K562 (cell line): ENCODE results near the gene ANGPTL7. TPM values are rescaled to one million over a fixed set of nuclear protein-coding genes. Genes with fewer than 3 reads are reported as not detected.

Experiments
- ATAC-seq: fragments of 200-7000 bp; cut with Tn5 transposase; 3 replicates; pipeline ENCODE4 v1.9.1; 2020; ENCODE audit warnings: moderate library complexity
- BruUV-seq: library from RNA; stranded (reverse); fragments of 400-500 nt; replicated peaks from 2 replicates; lab custom pipeline; 2021; lab: Mats Ljungman, UMichigan
- CTCF ChIA-PET: fragments of 300-600 bp; formaldehyde crosslinking; extraction: SDS; loops from one replicate; lab custom pipeline; 2021; ENCODE audit warnings: low intra/inter-chr PET ratio; lab: Yijun Ruan, JAX
- POLR2A ChIA-PET: fragments of 300-600, 350-650 bp; sonication (Branson Sonifier 250); formaldehyde crosslinking; extraction: SDS; loops from one replicate; lab custom pipeline; 2021; ENCODE audit warnings: antibody characterized with exemption, inconsistent platforms; lab: Yijun Ruan, JAX
- DNase-seq, 4 experiments: peaks; one replicate each; pipeline versions ENCODE4 v3.0.0 to v3.0.0-alpha.2; 2011 to 2018; ENCODE audit warnings: low spot score in 3 of 4, mixed read lengths in 3 of 4; ENCODE audit errors: extremely low read depth in 1 of 4
- FAIRE-seq: peaks from 2 replicates; lab custom pipeline; 2011; peaks lifted over from hg19 to GRCh38; lab: Jason Lieb, UNC
- H2AFZ ChIP-seq: 2 replicates; pipeline ENCODE4 v1.6.0; 2011; ENCODE audit warnings: low read depth, low read length, control low read depth, inconsistent platforms
- H3K27ac ChIP-seq: fragments of 200-600 bp; 3 replicates; pipeline ENCODE4 v1.8.0; 2011; ENCODE audit warnings: low read depth, mild to moderate bottlenecking, control low read depth, inconsistent platforms, low read length, moderate library complexity, mixed read lengths; ENCODE audit errors: extremely low read depth
- H3K27me3 ChIP-seq, 2 experiments: fragments of 300-600 bp in 1 of 2; 2 replicates in 1 of 2; 3 replicates in 1 of 2; pipeline versions ENCODE4 v1.6.0 to v1.8.0; 2011; ENCODE audit warnings: inconsistent platforms in 2 of 2, low read length in 2 of 2, mild to moderate bottlenecking in 1 of 2, mixed read lengths in 1 of 2, moderate library complexity in 1 of 2; ENCODE audit not compliant: control insufficient read depth in 2 of 2, insufficient read depth in 2 of 2
- H3K36me3 ChIP-seq: fragments of 300-600 bp; 3 replicates; pipeline ENCODE4 v1.8.0; 2011; ENCODE audit warnings: mild to moderate bottlenecking, low read length, inconsistent platforms; ENCODE audit not compliant: control insufficient read depth, insufficient read depth
- H3K4me1 ChIP-seq, 2 experiments: fragments of 200-600 bp in 1 of 2; replicated peaks in 1 of 2; 2 replicates in 1 of 2; 3 replicates in 1 of 2; pipeline versions ENCODE4 v1.5.1 to v1.8.0; 2011; ENCODE audit warnings: inconsistent platforms in 2 of 2, low read length in 2 of 2, mild to moderate bottlenecking in 1 of 2, mixed read lengths in 1 of 2, moderate library complexity in 1 of 2; ENCODE audit not compliant: control insufficient read depth in 2 of 2, insufficient read depth in 2 of 2
- H3K4me2 ChIP-seq: 2 replicates; pipeline ENCODE4 v1.6.1; 2011; ENCODE audit warnings: low read length, control low read depth, inconsistent platforms, mixed read lengths; ENCODE audit not compliant: insufficient read depth
- H3K4me3 ChIP-seq: fragments of 200-600 bp; sonication (generic), shearing (Covaris generic); 2 replicates; pipeline ENCODE4 v1.5.1; 2016; ENCODE audit warnings: control low read depth, inconsistent platforms
- H3K79me2 ChIP-seq: fragments of 200-600 bp; 3 replicates; pipeline ENCODE4 v1.8.0; 2011; ENCODE audit warnings: low read length, inconsistent platforms; ENCODE audit not compliant: control insufficient read depth, insufficient read depth
- H3K9ac ChIP-seq, 2 experiments: 2 replicates each; pipeline versions ENCODE4 v1.6.0 to v1.6.1; 2011; ENCODE audit warnings: low read depth in 2 of 2, low read length in 2 of 2, control low read depth in 1 of 2, inconsistent platforms in 1 of 2, mild to moderate bottlenecking in 1 of 2, mixed read lengths in 1 of 2; ENCODE audit not compliant: insufficient read depth in 1 of 2
- H3K9me1 ChIP-seq: one replicate; pipeline ENCODE4 v1.6.0; 2011; ENCODE audit warnings: inconsistent platforms, mild to moderate bottlenecking, low read length, moderate library complexity; ENCODE audit not compliant: control insufficient read depth, insufficient read depth
- H3K9me3 ChIP-seq: replicated peaks from 2 replicates; pipeline ENCODE4 v1.5.1; 2011; ENCODE audit warnings: low read depth, low read length, inconsistent platforms; ENCODE audit not compliant: control insufficient read depth, insufficient read depth
- H4K20me1 ChIP-seq: replicated peaks from 2 replicates; pipeline ENCODE4 v1.6.1; 2011; ENCODE audit warnings: low read length, inconsistent platforms, mixed read lengths; ENCODE audit not compliant: control insufficient read depth, insufficient read depth
- BRD4 ChIP-seq: fragments of 200-600 bp; sonication (generic); IDR thresholded peaks from 2 replicates; pipeline ENCODE4 v1.6.1; 2017; ENCODE audit warnings: inconsistent platforms
- EHMT2 ChIP-seq: fragments of 450-650 bp; IDR thresholded peaks from 2 replicates; pipeline ENCODE4 v1.6.1; 2018; ENCODE audit warnings: antibody characterized with exemption
- HNRNPH1 ChIP-seq: fragments of 200-400 bp; formaldehyde crosslinking; optimal IDR thresholded peaks from 2 replicates; pipeline ENCODE3; 2017; ENCODE audit warnings: low read depth, mild to moderate bottlenecking, low read length, moderate library complexity
- MIER1 ChIP-seq: fragments of 450-650 bp; IDR thresholded peaks from 2 replicates; pipeline ENCODE4 v1.6.1; 2016; ENCODE audit warnings: antibody characterized with exemption, mild to moderate bottlenecking, low read depth
- WGBS: fragments of 100-300 bp; shearing (Covaris generic); methylation state at CpG from one replicate; pipeline ENCODE4 v1.1.6; 2016; ENCODE audit warnings: low coverage, mixed read lengths; ENCODE audit not compliant: insufficient coverage; ENCODE audit errors: missing lambda C conversion rate; 5-methylcytosine and 5-hydroxymethylcytosine counted together
- in situ Hi-C: fragments of 300-500 bp; cut with MboI; formaldehyde crosslinking; loops from 4 replicates; pipeline ENCODE4 v1.15.0; 2018; ENCODE audit warnings: inconsistent platforms, mixed read lengths
- intact Hi-C: fragments of 100-400 bp; cut with micrococcal nuclease; formaldehyde crosslinking; loops from 2 replicates; pipeline ENCODE4 v1.14.2; 2022
- polyA plus RNA-seq, 8 experiments: library from polyadenylated mRNA; depleted of rRNA in 4 of 8; stranded (reverse) in 5 of 8; unstranded in 3 of 8; fragments of >200 nt; fragmentation: Nextera tagmentation in 2 of 8; fragmentation: Illumina TruSeq in 1 of 8; extraction: Ambion mirVana in 2 of 8; extraction: Trizol in 1 of 8; gene quantifications; 2 replicates each; pipeline versions ENCODE4 v1.2.1 to v1.2.3, GENCODE V29; 2011 to 2014; ENCODE audit warnings: inconsistent platforms in 1 of 8, missing spikeins in 1 of 8
- total RNA-seq, 7 experiments: library from RNA; depleted of rRNA in 6 of 7; stranded (reverse); fragments of >200 nt in 6 of 7; fragmentation: Illumina TruSeq in 2 of 7; extraction: Trizol in 2 of 7; gene quantifications; 2 replicates each; pipeline versions ENCODE4 v1.2.1 to v1.2.3, GENCODE V29; 2011 to 2021; ENCODE audit warnings: low replicate concordance in 1 of 7
- TF ChIP-seq, protein P1 (sequence below), 2 experiments: fragments of 450-650 bp; formaldehyde crosslinking in 1 of 2; IDR thresholded peaks; 2 replicates each; pipeline versions ENCODE4 v1.4.0 to v1.6.1; 2014 to 2020; ENCODE audit warnings: mild to moderate bottlenecking in 2 of 2, borderline replicate concordance in 1 of 2, low read depth in 1 of 2

ANGPTL7 gene
- total and polyA plus RNA-seq, 9 of the 15 experiments (the other 6 are each of a cell fraction or from before 2014, with no cell fraction given), result not detected

DNA sequence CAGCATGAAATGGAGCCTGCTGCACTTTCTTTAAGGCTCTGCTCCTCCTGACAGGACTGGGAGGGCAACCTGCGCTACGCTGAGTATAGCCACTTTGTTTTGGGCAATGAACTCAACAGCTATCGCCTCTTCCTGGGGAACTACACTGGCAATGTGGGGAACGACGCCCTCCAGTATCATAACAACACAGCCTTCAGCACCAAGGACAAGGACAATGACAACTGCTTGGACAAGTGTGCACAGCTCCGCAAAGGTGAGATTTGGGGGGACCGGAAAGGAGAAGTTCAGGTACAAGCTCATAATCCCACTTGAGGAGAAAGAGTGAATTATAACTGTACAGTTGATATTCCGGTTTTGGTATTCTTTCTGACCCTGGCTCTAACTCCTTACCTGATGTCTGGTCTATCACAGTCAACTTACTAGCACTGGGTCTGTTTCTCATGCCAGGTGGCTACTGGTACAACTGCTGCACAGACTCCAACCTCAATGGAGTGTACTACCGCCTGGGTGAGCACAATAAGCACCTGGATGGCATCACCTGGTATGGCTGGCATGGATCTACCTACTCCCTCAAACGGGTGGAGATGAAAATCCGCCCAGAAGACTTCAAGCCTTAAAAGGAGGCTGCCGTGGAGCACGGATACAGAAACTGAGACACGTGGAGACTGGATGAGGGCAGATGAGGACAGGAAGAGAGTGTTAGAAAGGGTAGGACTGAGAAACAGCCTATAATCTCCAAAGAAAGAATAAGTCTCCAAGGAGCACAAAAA lies 5.4 kb downstream of the ANGPTL7 start:
- CTCF ChIA-PET, result no interaction called here
- H3K36me3 ChIP-seq, result peaks cover 96% of the 10 kb centered on the region
- POLR2A ChIA-PET, result interaction anchor here (0.6 kb wide), 2 partner anchors 18 to 71 kb away, joined by 3 to 4 read pairs; no protein-coding TSS in a partner anchor

More for the DNA sequence above, 5.4 kb downstream of the ANGPTL7 start:
- H3K27me3 ChIP-seq, result no peaks in the 10 kb centered on the region
- ATAC-seq (no peak), FAIRE-seq (no peak), DNase-seq (no peak)
- H2AFZ ChIP-seq, result no peak overlapping the region
- no peak overlapping the region for H3K4me2 ChIP-seq
- no peak for TF ChIP-seq BRD4
- peak; percentile 74 for TF ChIP-seq EHMT2
- TF ChIP-seq, protein P1, sequence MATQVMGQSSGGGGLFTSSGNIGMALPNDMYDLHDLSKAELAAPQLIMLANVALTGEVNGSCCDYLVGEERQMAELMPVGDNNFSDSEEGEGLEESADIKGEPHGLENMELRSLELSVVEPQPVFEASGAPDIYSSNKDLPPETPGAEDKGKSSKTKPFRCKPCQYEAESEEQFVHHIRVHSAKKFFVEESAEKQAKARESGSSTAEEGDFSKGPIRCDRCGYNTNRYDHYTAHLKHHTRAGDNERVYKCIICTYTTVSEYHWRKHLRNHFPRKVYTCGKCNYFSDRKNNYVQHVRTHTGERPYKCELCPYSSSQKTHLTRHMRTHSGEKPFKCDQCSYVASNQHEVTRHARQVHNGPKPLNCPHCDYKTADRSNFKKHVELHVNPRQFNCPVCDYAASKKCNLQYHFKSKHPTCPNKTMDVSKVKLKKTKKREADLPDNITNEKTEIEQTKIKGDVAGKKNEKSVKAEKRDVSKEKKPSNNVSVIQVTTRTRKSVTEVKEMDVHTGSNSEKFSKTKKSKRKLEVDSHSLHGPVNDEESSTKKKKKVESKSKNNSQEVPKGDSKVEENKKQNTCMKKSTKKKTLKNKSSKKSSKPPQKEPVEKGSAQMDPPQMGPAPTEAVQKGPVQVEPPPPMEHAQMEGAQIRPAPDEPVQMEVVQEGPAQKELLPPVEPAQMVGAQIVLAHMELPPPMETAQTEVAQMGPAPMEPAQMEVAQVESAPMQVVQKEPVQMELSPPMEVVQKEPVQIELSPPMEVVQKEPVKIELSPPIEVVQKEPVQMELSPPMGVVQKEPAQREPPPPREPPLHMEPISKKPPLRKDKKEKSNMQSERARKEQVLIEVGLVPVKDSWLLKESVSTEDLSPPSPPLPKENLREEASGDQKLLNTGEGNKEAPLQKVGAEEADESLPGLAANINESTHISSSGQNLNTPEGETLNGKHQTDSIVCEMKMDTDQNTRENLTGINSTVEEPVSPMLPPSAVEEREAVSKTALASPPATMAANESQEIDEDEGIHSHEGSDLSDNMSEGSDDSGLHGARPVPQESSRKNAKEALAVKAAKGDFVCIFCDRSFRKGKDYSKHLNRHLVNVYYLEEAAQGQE (IDR thresholded peaks at IDR 0.05; ENCODE audit: borderline replicate concordance), result peak; percentile 89
- TF ChIP-seq, protein P1 (CRISPR knock-in tag; IDR thresholded peaks at IDR 0.05; ENCODE audit: low read depth), result peak; percentile 73
- TF ChIP-seq MIER1, result peak; percentile 66
- TF ChIP-seq HNRNPH1, result no peak
- no peaks in the 10 kb centered on the region for H4K20me1 ChIP-seq
- no peak overlapping the region for H3K27ac ChIP-seq
- H3K9me1 ChIP-seq, result no peaks in the 10 kb centered on the region
- no peak overlapping the region for H3K4me3 ChIP-seq
- intact Hi-C loops, result no loop called here
- H3K4me1 ChIP-seq, result no peaks in the 10 kb centered on the region
- BruUV-seq, result no TSS peak
- 88% methylated on average over 14 of the region's 14 CpGs for WGBS
- H3K9me3 ChIP-seq, result no peaks in the 10 kb centered on the region
- no peaks in the 10 kb centered on the region for H3K79me2 ChIP-seq
- H3K9ac ChIP-seq, result no peak overlapping the region
- in situ Hi-C loops, result no loop called here
